ENCODE measurements around the gene B4GALT6. TPM values are rescaled to one million over a fixed set of nuclear protein-coding genes. Genes with fewer than 3 reads are reported as not detected.

The B4GALT6 gene
- total and polyA plus RNA-seq, 2 of the 13 experiments (the other 11 are each of a cell fraction or from before 2014, with no cell fraction given): 1.9 to 3.3 TPM

DNA sequence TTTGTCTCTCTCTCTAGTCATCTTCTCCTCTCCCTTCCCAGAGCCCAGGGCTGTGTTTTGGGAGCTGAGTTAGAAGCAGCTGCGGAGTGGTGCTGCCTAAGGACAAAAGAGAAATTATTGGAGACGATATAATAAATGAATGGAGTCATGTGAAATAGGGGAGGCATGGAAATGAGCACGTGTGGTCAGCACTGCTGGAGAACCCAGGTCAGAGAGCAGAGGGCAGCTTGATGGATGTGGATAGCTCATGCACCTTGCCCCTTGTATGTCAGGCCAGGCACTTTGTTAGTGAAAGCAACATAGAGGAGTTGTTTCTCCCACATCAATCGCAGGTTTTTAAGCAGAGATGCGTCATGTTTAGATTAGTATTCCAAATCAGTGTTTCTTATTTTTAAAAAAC lies 77.0 kb downstream of the B4GALT6 start (continued):
- no peak for TF ChIP-seq REL (CRISPR knock-in tag; conservative IDR thresholded peaks at IDR 0.05)
- no peak for TF ChIP-seq ZSCAN9 (CRISPR knock-in tag; IDR thresholded peaks at IDR 0.05; ENCODE audit: borderline replicate concordance)
- no peak for TF ChIP-seq PCBP1 (IDR thresholded peaks at IDR 0.05; ENCODE audit: borderline replicate concordance, low read depth, low read length)
- TF ChIP-seq RORA (CRISPR knock-in tag; IDR thresholded peaks at IDR 0.05): no peak
- no peak for TF ChIP-seq ZNF260 (CRISPR knock-in tag; IDR thresholded peaks at IDR 0.05; ENCODE audit: borderline replicate concordance, low read depth)
- TF ChIP-seq, protein P1, sequence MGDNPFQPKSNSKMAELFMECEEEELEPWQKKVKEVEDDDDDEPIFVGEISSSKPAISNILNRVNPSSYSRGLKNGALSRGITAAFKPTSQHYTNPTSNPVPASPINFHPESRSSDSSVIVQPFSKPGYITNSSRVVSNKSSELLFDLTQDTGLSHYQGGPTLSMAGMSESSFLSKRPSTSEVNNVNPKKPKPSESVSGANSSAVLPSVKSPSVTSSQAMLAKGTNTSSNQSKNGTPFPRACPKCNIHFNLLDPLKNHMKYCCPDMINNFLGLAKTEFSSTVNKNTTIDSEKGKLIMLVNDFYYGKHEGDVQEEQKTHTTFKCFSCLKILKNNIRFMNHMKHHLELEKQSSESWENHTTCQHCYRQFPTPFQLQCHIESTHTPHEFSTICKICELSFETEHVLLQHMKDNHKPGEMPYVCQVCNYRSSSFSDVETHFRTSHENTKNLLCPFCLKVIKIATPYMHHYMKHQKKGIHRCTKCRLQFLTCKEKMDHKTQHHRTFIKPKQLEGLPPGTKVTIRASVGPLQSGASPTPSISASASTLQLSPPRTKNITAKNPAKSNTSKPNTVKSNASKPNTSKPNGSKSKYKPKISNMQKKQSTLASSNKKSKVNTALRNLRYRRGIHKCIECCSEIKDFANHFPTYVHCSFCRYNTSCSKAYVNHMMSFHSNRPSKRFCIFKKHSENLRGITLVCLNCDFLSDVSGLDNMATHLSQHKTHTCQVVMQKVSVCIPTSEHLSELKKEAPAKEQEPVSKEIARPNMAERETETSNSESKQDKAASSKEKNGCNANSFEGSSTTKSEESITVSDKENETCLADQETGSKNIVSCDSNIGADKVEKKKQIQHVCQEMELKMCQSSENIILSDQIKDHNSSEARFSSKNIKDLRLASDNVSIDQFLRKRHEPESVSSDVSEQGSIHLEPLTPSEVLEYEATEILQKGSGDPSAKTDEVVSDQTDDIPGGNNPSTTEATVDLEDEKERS (CRISPR knock-in tag; IDR thresholded peaks at IDR 0.05): no peak
- no peak for TF ChIP-seq FLYWCH1 (CRISPR knock-in tag; IDR thresholded peaks at IDR 0.05)
- TF ChIP-seq ZNF572 (CRISPR knock-in tag; IDR thresholded peaks at IDR 0.05): no peak
- no peak for TF ChIP-seq SMARCC2 (IDR thresholded peaks at IDR 0.05)
- no peak for TF ChIP-seq HIVEP1 (CRISPR knock-in tag; IDR thresholded peaks at IDR 0.05)
- no peak for TF ChIP-seq ZNF34 (CRISPR knock-in tag; IDR thresholded peaks at IDR 0.05; ENCODE audit: borderline replicate concordance)
- TF ChIP-seq MIXL1 (CRISPR knock-in tag; IDR thresholded peaks at IDR 0.05): no peak
- TF ChIP-seq ZNF761 (CRISPR knock-in tag; conservative IDR thresholded peaks at IDR 0.05): no peak
- no peak for TF ChIP-seq ZFP82 (CRISPR knock-in tag; IDR thresholded peaks at IDR 0.05; ENCODE audit: borderline replicate concordance)
- TF ChIP-seq ZNF7 (CRISPR knock-in tag; IDR thresholded peaks at IDR 0.05): no peak
- TF ChIP-seq BHLHE40 (IDR thresholded peaks at IDR 0.05; ENCODE audit: low read length): peak; percentile 52
- 0 out of 2 replicates have a peak, but pooled peaks have one; percentile 9 for TF ChIP-seq PPARG (CRISPR knock-in tag; conservative IDR thresholded peaks at IDR 0.05)
- TF ChIP-seq, protein P2, sequence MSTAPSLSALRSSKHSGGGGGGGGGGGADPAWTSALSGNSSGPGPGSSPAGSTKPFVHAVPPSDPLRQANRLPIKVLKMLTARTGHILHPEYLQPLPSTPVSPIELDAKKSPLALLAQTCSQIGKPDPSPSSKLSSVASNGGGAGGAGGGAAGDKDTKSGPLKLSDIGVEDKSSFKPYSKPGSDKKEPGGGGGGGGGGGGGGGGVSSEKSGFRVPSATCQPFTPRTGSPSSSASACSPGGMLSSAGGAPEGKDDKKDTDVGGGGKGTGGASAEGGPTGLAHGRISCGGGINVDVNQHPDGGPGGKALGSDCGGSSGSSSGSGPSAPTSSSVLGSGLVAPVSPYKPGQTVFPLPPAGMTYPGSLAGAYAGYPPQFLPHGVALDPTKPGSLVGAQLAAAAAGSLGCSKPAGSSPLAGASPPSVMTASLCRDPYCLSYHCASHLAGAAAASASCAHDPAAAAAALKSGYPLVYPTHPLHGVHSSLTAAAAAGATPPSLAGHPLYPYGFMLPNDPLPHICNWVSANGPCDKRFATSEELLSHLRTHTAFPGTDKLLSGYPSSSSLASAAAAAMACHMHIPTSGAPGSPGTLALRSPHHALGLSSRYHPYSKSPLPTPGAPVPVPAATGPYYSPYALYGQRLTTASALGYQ (CRISPR knock-in tag; IDR thresholded peaks at IDR 0.05): no peak
- TF ChIP-seq CEBPB (IDR thresholded peaks at IDR 0.05; ENCODE audit: borderline replicate concordance, low read depth, low read length): no peak
- TF ChIP-seq ARNT2 (CRISPR knock-in tag; IDR thresholded peaks at IDR 0.05; ENCODE audit: low read depth): no peak
- no peak for TF ChIP-seq ZFP37 (CRISPR knock-in tag; IDR thresholded peaks at IDR 0.05; ENCODE audit: borderline replicate concordance)
- no peak for TF ChIP-seq TARDBP (CRISPR knock-in tag; IDR thresholded peaks at IDR 0.05)
- TF ChIP-seq U2AF2 (IDR thresholded peaks at IDR 0.05; ENCODE audit: low read depth, low read length): no peak

All from HepG2 (cell line).